Lower leg skin (tissue), 4 donors: ENCODE data around the gene STPG2. TPM values are rescaled to one million over a fixed set of nuclear protein-coding genes. Genes with fewer than 3 reads are reported as not detected.
"Not testable (repeated sequence)": the region's sequence is repeated elsewhere in the genome, so short reads cannot be mapped to it uniquely, and the experiment has no call there.

Experiments
- DNase-seq, 2 donors: peaks; one replicate each; pipeline ENCODE4 v3.0.0-alpha.2; 2019; ENCODE audit warnings: low spot score in 2 of 2
- H3K4me3 ChIP-seq: fragments of 200-600 bp; sonication (generic); 2 replicates; pipeline ENCODE4 v1.5.1; 2017; ENCODE audit warnings: mild to moderate bottlenecking, low read depth; ENCODE audit not compliant: poor library complexity, severe bottlenecking
- CTCF ChIP-seq, 3 donors: fragments of 450-650 bp; IDR thresholded peaks; one replicate each; pipeline ENCODE4 v1.5.1; 2016; ENCODE audit warnings: antibody characterized with exemption in 3 of 3, mild to moderate bottlenecking in 3 of 3, moderate library complexity in 2 of 3
- POLR2A ChIP-seq, 2 donors: fragments of 450-650 bp; IDR thresholded peaks; one replicate each; pipeline ENCODE4 v1.6.1; 2016 to 2017; ENCODE audit warnings: antibody characterized with exemption in 2 of 2, mild to moderate bottlenecking in 1 of 2, moderate library complexity in 1 of 2
- WGBS, 2 donors: methylation state at CpG; one replicate each; pipeline ENCODE4 v1.1.5; 2018; 5-methylcytosine and 5-hydroxymethylcytosine counted together
- intact Hi-C: fragments of 100-400 bp; cut with DNase I; formaldehyde crosslinking; loops from one replicate; pipeline ENCODE4 v1.15.0; 2023; ENCODE audit warnings: low total_unique reads
- total RNA-seq, 4 donors: library from RNA; depleted of rRNA; stranded (reverse); fragments of >200 nt; gene quantifications; one replicate each; pipeline ENCODE4 v1.1.0, GENCODE V29; 2016

The STPG2 gene
- total RNA-seq, 4 donors from 2014 or later, result 0.21 to 0.84 (median 0.38) TPM

GRCh38 chr4:97910005-97910404 lies 233.3 kb downstream of the STPG2 start:
- no peak for DNase-seq
- WGBS, 2 donors, result 52 to 56% methylated on average over 3 of the region's 3 CpGs
- TF ChIP-seq POLR2A (IDR thresholded peaks at IDR 0.05) (no peak), CTCF (IDR thresholded peaks at IDR 0.05) (no peak)
- intact Hi-C loops, result no loop called here
- no peak overlapping the region for H3K4me3 ChIP-seq

- intact Hi-C loops, H3K4me3 ChIP-seq, DNase-seq: not testable (repeated sequence)
- WGBS, 2 donors, result 87 to 90% methylated on average over 22 to 23 of the region's 23 CpGs
Measured at GRCh38 chr4:97903436-97904189, 239.7 kb downstream of the STPG2 start.

- WGBS, 2 donors, result 66 to 92% methylated on average over 2 of the region's 2 CpGs
- DNase-seq, result no peak
- no peak overlapping the region for H3K4me3 ChIP-seq
- TF ChIP-seq CTCF (IDR thresholded peaks at IDR 0.05) (no peak), POLR2A (IDR thresholded peaks at IDR 0.05) (no peak)
- intact Hi-C loops, result no loop called here
Measured at GRCh38 chr4:97900229-97900628, 243.0 kb downstream of the STPG2 start.

- no peak overlapping the region for H3K4me3 ChIP-seq
- TF ChIP-seq CTCF (IDR thresholded peaks at IDR 0.05) (no peak), POLR2A (IDR thresholded peaks at IDR 0.05) (no peak)
- DNase-seq, result no peak
- 56 to 66% methylated on average over 1 of the region's 1 CpG for WGBS, 2 donors
- intact Hi-C loops, result no loop called here
Measured at GRCh38 chr4:97892592-97893266, 250.5 kb downstream of the STPG2 start.

GRCh38 chr4:97879942-97880341 lies 263.3 kb downstream of the STPG2 start:
- intact Hi-C loops, result no loop called here
- TF ChIP-seq POLR2A (IDR thresholded peaks at IDR 0.05) (no peak), CTCF (IDR thresholded peaks at IDR 0.05) (no peak)
- DNase-seq, result no peak
- WGBS, 2 donors, result 41 to 62% methylated on average over 2 of the region's 2 CpGs
- no peak overlapping the region for H3K4me3 ChIP-seq

GRCh38 chr4:97868097-97868496 lies 275.2 kb downstream of the STPG2 start:
- H3K4me3 ChIP-seq, result no peak overlapping the region
- intact Hi-C loops, result no loop called here
- TF ChIP-seq POLR2A (IDR thresholded peaks at IDR 0.05), result no peak
- no peak for TF ChIP-seq CTCF (IDR thresholded peaks at IDR 0.05)
- 33 to 35% methylated on average over 4 of the region's 4 CpGs for WGBS, 2 donors
- no peak for DNase-seq
